ENCODE measurements around the gene CCM2.

Gene CCM2

GRCh38 chr7:45082031-45082830 is 82.2 kb downstream of the CCM2 start:
- DNase-seq (ENCODE audit: low spot score) = no peak

- no peak for DNase-seq (ENCODE audit: low spot score)
Observed at GRCh38 chr7:45082831-45083331, 82.9 kb downstream of the CCM2 start.

GRCh38 chr7:45084336-45084735 is 84.3 kb downstream of the CCM2 start:
- DNase-seq (ENCODE audit: low spot score) = no peak

- no peak for DNase-seq (ENCODE audit: low spot score)
Observed at GRCh38 chr7:45084901-45085618, 85.1 kb downstream of the CCM2 start.

GRCh38 chr7:45085619-45086200 is 85.7 kb downstream of the CCM2 start:
- no peak for DNase-seq (ENCODE audit: low spot score)

GRCh38 chr7:45086331-45087065 is 86.5 kb downstream of the CCM2 start:
- no peak for DNase-seq (ENCODE audit: low spot score)

GRCh38 chr7:45087301-45088145 is 87.5 kb downstream of the CCM2 start:
- DNase-seq (ENCODE audit: low spot score) = no peak

GRCh38 chr7:45088146-45088701 is 88.2 kb downstream of the CCM2 start:
- DNase-seq (ENCODE audit: low spot score) = no peak

GRCh38 chr7:45088821-45089340 is 88.9 kb downstream of the CCM2 start, which contains the start of gene NACAD:
NACAD (minus strand) TSS chr7:45088969; CDS start chr7:45088894, 75 bp downstream.
- DNase-seq (ENCODE audit: low spot score) = no peak

- no peak for DNase-seq (ENCODE audit: low spot score)
Observed at GRCh38 chr7:45089341-45089891, 89.4 kb downstream of the CCM2 start.

- no peak for DNase-seq (ENCODE audit: low spot score)
Observed at GRCh38 chr7:45092100-45092930, 92.3 kb downstream of the CCM2 start.

GRCh38 chr7:45092931-45093235 is 92.9 kb downstream of the CCM2 start:
- DNase-seq (ENCODE audit: low spot score) = no peak

GRCh38 chr7:45098983-45099839 is 99.2 kb downstream of the CCM2 start:
- DNase-seq (ENCODE audit: low spot score) = no peak

- no peak for DNase-seq (ENCODE audit: low spot score)
Observed at GRCh38 chr7:45099891-45100760, 100.1 kb downstream of the CCM2 start.

- no peak for DNase-seq (ENCODE audit: low spot score)
Observed at GRCh38 chr7:45100761-45101480, 100.9 kb downstream of the CCM2 start.

- no peak for DNase-seq (ENCODE audit: low spot score)
Observed at GRCh38 chr7:45101748-45102147, 101.7 kb downstream of the CCM2 start.
